HepG2 (cell line): ENCODE measurements around the gene CACNA1G. TPM values are rescaled to one million over a fixed set of nuclear protein-coding genes. Genes with fewer than 3 reads are reported as not detected.

Source experiments
- ATF3 ChIP-seq: sonication (generic); formaldehyde crosslinking; IDR thresholded peaks from 2 replicates; pipeline ENCODE4 v1.4.0; 2020; ENCODE audit warnings: missing genetic modification reagents
- BCL6 ChIP-seq: IDR thresholded peaks from 2 replicates; pipeline ENCODE4 v1.6.1; 2016; ENCODE audit warnings: missing genetic modification reagents, missing compliant biosample characterization
- CCDC6 ChIP-seq: sonication (generic); formaldehyde crosslinking; IDR thresholded peaks from 2 replicates; pipeline ENCODE4 v1.8.1; 2022; ENCODE audit warnings: mild to moderate bottlenecking, missing genetic modification reagents, moderate library complexity
- CENPX ChIP-seq: sonication (generic); formaldehyde crosslinking; IDR thresholded peaks from 2 replicates; pipeline ENCODE4 v1.9.0; 2021; ENCODE audit warnings: mild to moderate bottlenecking, missing genetic modification reagents, moderate library complexity
- FOXJ3 ChIP-seq: sonication (generic); formaldehyde crosslinking; IDR thresholded peaks from 2 replicates; pipeline ENCODE4 v1.4.0; 2020; ENCODE audit warnings: missing genetic modification reagents, mild to moderate bottlenecking, borderline replicate concordance
- GATA4 ChIP-seq: sonication (generic); IDR thresholded peaks from 2 replicates; pipeline ENCODE4 v1.6.1; 2016; ENCODE audit warnings: antibody characterized with exemption, low read depth, borderline replicate concordance
- GATAD2A ChIP-seq: IDR thresholded peaks from 2 replicates; pipeline ENCODE4 v1.6.1; 2016
- GFI1 ChIP-seq: sonication (generic); formaldehyde crosslinking; IDR thresholded peaks from 2 replicates; pipeline ENCODE4 v1.5.0; 2020; ENCODE audit warnings: missing genetic modification reagents, mild to moderate bottlenecking, borderline replicate concordance
- GLI4 ChIP-seq: sonication (generic); formaldehyde crosslinking; IDR thresholded peaks from 2 replicates; pipeline ENCODE4 v1.5.1; 2020; ENCODE audit warnings: missing genetic modification reagents, mild to moderate bottlenecking, moderate library complexity, borderline replicate concordance
- HIVEP1 ChIP-seq: sonication (generic); formaldehyde crosslinking; IDR thresholded peaks from 2 replicates; pipeline ENCODE4 v1.4.0; 2020; ENCODE audit warnings: mild to moderate bottlenecking, missing genetic modification reagents
- HNRNPLL ChIP-seq: fragments of 200-400 bp; formaldehyde crosslinking; IDR thresholded peaks from 2 replicates; pipeline ENCODE4 v1.6.1; 2017; ENCODE audit warnings: mild to moderate bottlenecking, low read depth, low read length; ENCODE audit not compliant: poor library complexity, severe bottlenecking
- KDM2A ChIP-seq: sonication (generic); formaldehyde crosslinking; IDR thresholded peaks from 2 replicates; pipeline ENCODE4 v1.4.0; 2020; ENCODE audit warnings: low read depth, missing genetic modification reagents, borderline replicate concordance
- KDM5B ChIP-seq: sonication (generic); formaldehyde crosslinking; IDR thresholded peaks from 2 replicates; pipeline ENCODE4 v1.4.0; 2020; ENCODE audit warnings: missing genetic modification reagents, mild to moderate bottlenecking, borderline replicate concordance
- KLF13 ChIP-seq: sonication (generic); formaldehyde crosslinking; IDR thresholded peaks from 2 replicates; pipeline ENCODE4 v1.4.0; 2020; ENCODE audit warnings: mild to moderate bottlenecking, missing genetic modification reagents
- MED1 ChIP-seq: sonication (generic); formaldehyde crosslinking; IDR thresholded peaks from 2 replicates; pipeline ENCODE4 v1.4.0; 2020; ENCODE audit warnings: missing genetic modification reagents
- NFKB2 ChIP-seq: sonication (generic); formaldehyde crosslinking; IDR thresholded peaks from 2 replicates; pipeline ENCODE4 v1.4.0; 2020; ENCODE audit warnings: missing genetic modification reagents, borderline replicate concordance
- SKI ChIP-seq: fragments of 450-650 bp; IDR thresholded peaks from one replicate; pipeline ENCODE4 v1.6.1; 2018; ENCODE audit warnings: mild to moderate bottlenecking; ENCODE audit not compliant: partially characterized antibody
- SMARCE1 ChIP-seq: fragments of 450-650 bp; IDR thresholded peaks from 2 replicates; pipeline ENCODE4 v1.6.1; 2017; ENCODE audit warnings: borderline replicate concordance
- SRSF4 ChIP-seq: fragments of 200-400 bp; formaldehyde crosslinking; IDR thresholded peaks from one replicate; pipeline ENCODE4 v1.6.1; 2018; ENCODE audit warnings: mild to moderate bottlenecking, low read depth, low read length, moderate library complexity; ENCODE audit not compliant: poor library complexity, severe bottlenecking
- TARDBP ChIP-seq: sonication (generic); formaldehyde crosslinking; IDR thresholded peaks from 2 replicates; pipeline ENCODE4 v1.8.0; 2022; ENCODE audit warnings: mild to moderate bottlenecking, missing genetic modification reagents
- TCF7L2 ChIP-seq: IDR thresholded peaks from 2 replicates; pipeline ENCODE4 v1.6.1; 2011; ENCODE audit warnings: mild to moderate bottlenecking, low read depth, low read length, moderate library complexity
- TSC22D2 ChIP-seq: sonication (generic); formaldehyde crosslinking; IDR thresholded peaks from 2 replicates; pipeline ENCODE4 v1.5.1; 2020; ENCODE audit warnings: missing genetic modification reagents, mild to moderate bottlenecking, borderline replicate concordance
- U2AF1 ChIP-seq: fragments of 200-400 bp; formaldehyde crosslinking; optimal IDR thresholded peaks from 2 replicates; pipeline ENCODE3; 2017; ENCODE audit warnings: mild to moderate bottlenecking, low read depth, low read length
- ZBTB8A ChIP-seq: sonication (generic); formaldehyde crosslinking; IDR thresholded peaks from 2 replicates; pipeline ENCODE4 v1.4.0; 2020; ENCODE audit warnings: mild to moderate bottlenecking, low read depth, missing genetic modification reagents, borderline replicate concordance
- ZMYM2 ChIP-seq: sonication (generic); formaldehyde crosslinking; IDR thresholded peaks from 2 replicates; pipeline ENCODE4 v1.8.0; 2022; ENCODE audit warnings: mild to moderate bottlenecking, missing genetic modification reagents
- ZMYM4 ChIP-seq: sonication (generic); formaldehyde crosslinking; IDR thresholded peaks from 2 replicates; pipeline ENCODE4 v1.8.1; 2023; ENCODE audit warnings: mild to moderate bottlenecking, missing genetic modification reagents
- ZNF124 ChIP-seq: sonication (generic); formaldehyde crosslinking; IDR thresholded peaks from 2 replicates; pipeline ENCODE4 v1.4.0; 2020; ENCODE audit warnings: missing genetic modification reagents
- ZNF160 ChIP-seq: sonication (generic); formaldehyde crosslinking; IDR thresholded peaks from 2 replicates; pipeline ENCODE4 v1.8.0; 2022; ENCODE audit warnings: mild to moderate bottlenecking, inconsistent platforms, missing genetic modification reagents
- ZNF18 ChIP-seq: sonication (generic); formaldehyde crosslinking; IDR thresholded peaks from 2 replicates; pipeline ENCODE4 v1.8.0; 2022; ENCODE audit warnings: mild to moderate bottlenecking, missing genetic modification reagents; ENCODE audit not compliant: insufficient replicate concordance
- ZNF615 ChIP-seq: sonication (generic); formaldehyde crosslinking; IDR thresholded peaks from 2 replicates; pipeline ENCODE4 v1.5.0; 2020; ENCODE audit warnings: mild to moderate bottlenecking, missing genetic modification reagents, borderline replicate concordance
- ZSCAN31 ChIP-seq: sonication (generic); formaldehyde crosslinking; IDR thresholded peaks from 2 replicates; pipeline ENCODE4 v1.5.0; 2020; ENCODE audit warnings: low read depth, mild to moderate bottlenecking, missing genetic modification reagents
- ZZZ3 ChIP-seq: sonication (generic); formaldehyde crosslinking; IDR thresholded peaks from 2 replicates; pipeline ENCODE4 v1.4.0; 2020; ENCODE audit warnings: missing genetic modification reagents, mild to moderate bottlenecking, borderline replicate concordance
- polyA plus RNA-seq, 8 experiments: library from polyadenylated mRNA; depleted of rRNA in 3 of 8; stranded (reverse) in 7 of 8; unstranded in 1 of 8; fragments of >200 nt; fragmentation: Illumina TruSeq in 4 of 8; extraction: Trizol in 4 of 8; gene quantifications; 2 replicates each; pipeline versions ENCODE4 v1.2.1 to v1.2.3, GENCODE V29; 2011 to 2016; ENCODE audit warnings: low read depth in 4 of 8, missing spikeins in 1 of 8, mixed read lengths in 1 of 8; ENCODE audit not compliant: insufficient read depth in 1 of 8
- total RNA-seq, 5 experiments: library from RNA; depleted of rRNA; stranded (reverse); fragments of >200 nt; fragmentation: Illumina TruSeq; extraction: Trizol; gene quantifications; 2 replicates each; pipeline ENCODE4 v1.2.3, GENCODE V29; 2016; ENCODE audit warnings: low read depth in 1 of 5

CACNA1G gene
- total and polyA plus RNA-seq, 2 of the 13 experiments (the other 11 are each of a cell fraction or from before 2014, with no cell fraction given), result 0.02 TPM; not detected in 1

- TF ChIP-seq ZBTB8A (CRISPR knock-in tag), result no peak
- no peak for TF ChIP-seq ZMYM4 (CRISPR knock-in tag)
- no peak for TF ChIP-seq MED1 (CRISPR knock-in tag)
- no peak for TF ChIP-seq GATAD2A (CRISPR knock-in tag)
- no peak for TF ChIP-seq KLF13 (CRISPR knock-in tag)
- 0 out of 2 replicates have a peak, but pooled peaks have one; percentile 26 for TF ChIP-seq ZZZ3
- no peak for TF ChIP-seq ZNF160 (CRISPR knock-in tag)
- no peak for TF ChIP-seq SKI
- no peak for TF ChIP-seq TCF7L2
- TF ChIP-seq ZSCAN31 (CRISPR knock-in tag), result no peak
- TF ChIP-seq U2AF1, result no peak
- TF ChIP-seq SRSF4, result no peak
- TF ChIP-seq ZNF124 (CRISPR knock-in tag), result no peak
- no peak for TF ChIP-seq GLI4 (CRISPR knock-in tag)
- no peak for TF ChIP-seq ZNF615 (CRISPR knock-in tag)
- no peak for TF ChIP-seq TSC22D2 (CRISPR knock-in tag)
- TF ChIP-seq BCL6 (CRISPR knock-in tag), result no peak
- no peak for TF ChIP-seq ATF3 (CRISPR knock-in tag)
- TF ChIP-seq CCDC6 (CRISPR knock-in tag), result no peak
- TF ChIP-seq HNRNPLL, result peak; percentile 14
- TF ChIP-seq KDM2A (CRISPR knock-in tag), result peak; percentile 36
- 0 out of 2 replicates have a peak, but pooled peaks have one; percentile 31 for TF ChIP-seq ZMYM2 (CRISPR knock-in tag)
- TF ChIP-seq GATA4, result no peak
- TF ChIP-seq GFI1, result peak; percentile 44; the same call in 1 of the 2 replicates
- no peak for TF ChIP-seq FOXJ3
- TF ChIP-seq SMARCE1, result no peak
- TF ChIP-seq KDM5B, result no peak
- no peak for TF ChIP-seq NFKB2 (CRISPR knock-in tag)
- TF ChIP-seq TARDBP (CRISPR knock-in tag), result no peak
- no peak for TF ChIP-seq HIVEP1 (CRISPR knock-in tag)
- TF ChIP-seq ZNF18 (CRISPR knock-in tag), result no peak
- TF ChIP-seq CENPX (CRISPR knock-in tag), result no peak
These were observed 26.1 kb upstream of the CACNA1G start (continued) for GRCh38 chr17:50534222-50534978.
